Left lung (tissue), 14 donors: Measurements from ENCODE around the gene OR5M8. TPM values are rescaled to one million over a fixed set of nuclear protein-coding genes. Genes with fewer than 3 reads are reported as not detected.

Experiments used
- ATAC-seq: fragments of 200-7000 bp; cut with Tn5 transposase; one replicate; pipeline ENCODE4 v1.9.1; 2020; ENCODE audit warnings: moderate library complexity
- DNase-seq, 4 donors: peaks; one replicate each; pipeline ENCODE4 v3.0.0-alpha.2; 2013 to 2020
- H3K27ac ChIP-seq, 2 donors: fragments of 200-600 bp; sonication (generic) in 1 of 2; one replicate each; pipeline versions ENCODE4 v1.5.0 to v1.8.0; 2020 to 2021
- H3K27me3 ChIP-seq, 2 donors: fragments of 200-600 bp; sonication (generic) in 1 of 2; one replicate each; pipeline versions ENCODE4 v1.5.0 to v1.8.0; 2020 to 2021
- H3K36me3 ChIP-seq, 2 donors: fragments of 200-600 bp; sonication (generic) in 1 of 2; one replicate each; pipeline versions ENCODE4 v1.5.0 to v1.8.0; 2020 to 2021
- H3K4me1 ChIP-seq, 2 donors: fragments of 200-600 bp; one replicate each; pipeline ENCODE4 v1.8.0; 2021
- H3K4me3 ChIP-seq, 2 donors: fragments of 200-600 bp; sonication (generic) in 1 of 2; one replicate each; pipeline versions ENCODE4 v1.5.0 to v1.8.0; 2020 to 2021; ENCODE audit warnings: mild to moderate bottlenecking in 1 of 2
- H3K9me3 ChIP-seq, 2 donors: fragments of 200-600 bp; sonication (generic) in 1 of 2; one replicate each; pipeline versions ENCODE4 v1.5.0 to v1.8.0; 2020 to 2021
- intact Hi-C, 2 donors: fragments of 100-400 bp; cut with DNase I; formaldehyde crosslinking; loops; one replicate each; pipeline versions ENCODE4 v1.11.2 to v1.14.2; 2022
- long read RNA-seq, 12 donors: library from polyadenylated mRNA in 2 of 12; unstranded in 2 of 12; transcript quantifications; one replicate each; pipeline ENCODE4 v2.0.0 and lab custom pipeline, GENCODE V29; 2019 to 2026
- polyA plus RNA-seq, 6 donors: library from polyadenylated mRNA; unstranded; fragments of 120-200 nt; gene quantifications; one replicate each; pipeline ENCODE4 v1.2.1, GENCODE V29; 2013; ENCODE audit not compliant: insufficient read length in 6 of 6
- total RNA-seq, 2 donors: library from RNA; stranded (reverse); fragmentation: NEBNext Ultra II Directional; extraction: Animal tissue kit (Norgen Biotek cat#: 25700); gene quantifications; one replicate each; pipeline ENCODE4 v1.2.1, GENCODE V29; 2021
- TF ChIP-seq, protein P1 (sequence below), 2 donors: fragments of 200-600 bp; sonication (generic) in 1 of 2; IDR thresholded peaks; one replicate each; pipeline versions ENCODE4 v1.5.0 to v1.8.0; 2021; ENCODE audit warnings: antibody characterized with exemption in 2 of 2
- donor health status: DM: no; HTN: yes; CAD: no.
- donor health status: DM: no; HTN: no; CAD: no.

Gene OR5M8
- total RNA-seq (not detected), polyA plus RNA-seq (not detected)
- long read RNA-seq, donor 1, result 0 reads
- long read RNA-seq, donor 2, result 0 reads
- long read RNA-seq, donor 3, result 0 reads
- long read RNA-seq, donor 4, result 0 reads
- long read RNA-seq, donor 5, result 0 reads
- long read RNA-seq, donor 6, result 0 reads
- long read RNA-seq, donor 7, result 0 reads
- long read RNA-seq, donor 8, result 0 reads
- long read RNA-seq, donor 9, result 0 reads
- long read RNA-seq, donor 10, result 0 reads
- long read RNA-seq, donor 11, result 0 reads
- long read RNA-seq, donor 12, result 0 reads

DNA sequence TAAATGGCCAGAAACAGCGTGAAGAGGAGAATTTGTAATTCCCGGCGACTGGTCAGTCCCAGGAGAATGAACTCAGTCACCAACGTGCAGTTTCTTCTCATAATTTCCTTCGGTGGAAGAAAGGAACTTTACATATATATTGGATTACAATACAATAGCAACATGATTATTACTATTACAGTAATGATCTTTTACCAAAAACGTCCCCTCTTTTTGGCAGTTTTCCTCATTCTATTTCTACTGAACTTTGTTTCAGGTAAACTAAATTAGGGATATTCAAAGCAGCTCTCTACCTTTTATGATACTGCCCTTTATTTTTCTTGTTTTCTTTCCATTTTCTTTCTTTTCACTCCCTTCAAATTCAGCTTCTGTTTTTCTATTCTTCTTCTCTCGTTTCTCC lies at the start of gene OR5M8:
OR5M8 (minus strand) TSS at position 101 of the 400 bp plus-strand sequence; CDS start at position 101, 0 bp downstream.
- no peaks in the 10 kb centered on the region for H3K36me3 ChIP-seq
- H3K4me3 ChIP-seq, result no peak within 1 kb of the TSS
- no peaks in the 10 kb centered on the region for H3K27me3 ChIP-seq
- H3K9me3 ChIP-seq, result peaks cover 0 to 7% of the 10 kb centered on the region in 2 donors
- H3K27ac ChIP-seq, result no peak within 1 kb of the TSS
- intact Hi-C loops, result no loop called here
- DNase-seq, result no peak
- no peaks in the 10 kb centered on the region for H3K4me1 ChIP-seq
- ATAC-seq, result no peak
- TF ChIP-seq, protein P1, sequence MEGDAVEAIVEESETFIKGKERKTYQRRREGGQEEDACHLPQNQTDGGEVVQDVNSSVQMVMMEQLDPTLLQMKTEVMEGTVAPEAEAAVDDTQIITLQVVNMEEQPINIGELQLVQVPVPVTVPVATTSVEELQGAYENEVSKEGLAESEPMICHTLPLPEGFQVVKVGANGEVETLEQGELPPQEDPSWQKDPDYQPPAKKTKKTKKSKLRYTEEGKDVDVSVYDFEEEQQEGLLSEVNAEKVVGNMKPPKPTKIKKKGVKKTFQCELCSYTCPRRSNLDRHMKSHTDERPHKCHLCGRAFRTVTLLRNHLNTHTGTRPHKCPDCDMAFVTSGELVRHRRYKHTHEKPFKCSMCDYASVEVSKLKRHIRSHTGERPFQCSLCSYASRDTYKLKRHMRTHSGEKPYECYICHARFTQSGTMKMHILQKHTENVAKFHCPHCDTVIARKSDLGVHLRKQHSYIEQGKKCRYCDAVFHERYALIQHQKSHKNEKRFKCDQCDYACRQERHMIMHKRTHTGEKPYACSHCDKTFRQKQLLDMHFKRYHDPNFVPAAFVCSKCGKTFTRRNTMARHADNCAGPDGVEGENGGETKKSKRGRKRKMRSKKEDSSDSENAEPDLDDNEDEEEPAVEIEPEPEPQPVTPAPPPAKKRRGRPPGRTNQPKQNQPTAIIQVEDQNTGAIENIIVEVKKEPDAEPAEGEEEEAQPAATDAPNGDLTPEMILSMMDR (IDR thresholded peaks at IDR 0.05), result no peak

DNA sequence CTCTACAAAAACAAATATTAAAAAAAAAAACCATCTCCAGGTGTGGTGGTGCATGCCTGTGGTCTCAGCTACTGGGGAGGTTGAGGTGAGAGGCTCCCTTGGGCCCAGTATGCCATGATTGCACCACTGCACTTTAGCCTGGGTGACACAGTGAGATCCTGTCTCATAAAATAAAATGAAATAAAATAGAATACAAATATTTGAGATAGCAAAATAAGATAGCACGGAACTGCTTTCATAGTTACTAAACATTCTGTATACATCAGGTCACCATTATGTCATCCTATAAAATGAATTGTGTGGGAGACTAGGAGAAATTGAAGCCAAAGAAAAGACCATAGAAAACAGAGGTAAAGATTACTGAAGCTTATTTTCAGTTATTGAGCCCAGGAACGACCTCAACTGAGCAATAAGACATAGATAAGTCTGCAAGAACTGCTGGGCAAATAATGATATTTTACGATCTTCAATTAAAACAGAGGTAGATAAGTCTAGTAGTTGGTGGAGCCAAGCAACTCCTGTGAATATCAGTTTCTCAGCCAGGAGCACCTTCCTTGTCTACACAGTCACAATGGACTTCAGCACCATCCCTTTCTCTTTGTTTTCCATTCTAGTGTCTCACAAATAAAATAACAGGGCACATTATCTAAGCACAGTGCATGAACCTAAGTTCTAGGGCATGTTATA lies 42.0 kb upstream of the OR5M8 start:
- H3K36me3 ChIP-seq, result no peaks in the 10 kb centered on the region
- DNase-seq, result no peak
- H3K27ac ChIP-seq, result no peak overlapping the region
- H3K27me3 ChIP-seq, result no peaks in the 10 kb centered on the region
- H3K9me3 ChIP-seq, result no peaks in the 10 kb centered on the region
- intact Hi-C loops, result no loop called here
- H3K4me1 ChIP-seq, result no peaks in the 10 kb centered on the region
- ATAC-seq, result no peak
- no peak overlapping the region for H3K4me3 ChIP-seq
- TF ChIP-seq, protein P1 (IDR thresholded peaks at IDR 0.05), result no peak

DNA sequence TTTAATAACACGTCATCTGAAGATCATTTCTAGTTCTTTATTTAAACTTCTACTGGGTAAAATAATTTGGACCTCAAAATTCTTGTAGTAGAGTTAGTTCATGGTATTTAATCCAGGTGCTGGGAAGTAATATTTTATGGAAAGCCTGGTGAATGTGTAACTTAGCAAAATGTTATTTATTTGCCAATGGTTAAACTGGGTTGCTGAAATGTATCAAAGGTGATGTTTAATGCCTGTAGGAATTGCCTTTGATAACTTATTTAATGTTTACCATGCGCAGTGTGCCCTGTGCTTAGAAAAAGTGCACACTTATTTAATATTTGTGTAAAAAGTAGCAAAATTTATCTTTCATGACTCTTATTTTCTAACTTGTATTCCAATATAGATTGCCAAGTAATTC lies 40.7 kb upstream of the OR5M8 start:
- no peaks in the 10 kb centered on the region for H3K9me3 ChIP-seq
- DNase-seq, result no peak
- no peak overlapping the region for H3K27ac ChIP-seq
- TF ChIP-seq, protein P1 (IDR thresholded peaks at IDR 0.05), result no peak
- no peak for ATAC-seq
- H3K27me3 ChIP-seq, result no peaks in the 10 kb centered on the region
- no peaks in the 10 kb centered on the region for H3K4me1 ChIP-seq
- no peaks in the 10 kb centered on the region for H3K36me3 ChIP-seq
- no peak overlapping the region for H3K4me3 ChIP-seq
- intact Hi-C loops, result no loop called here

- Histone ChIP-seq H3K4me3 (no peak overlapping the region), H3K36me3 (no peaks in the 10 kb centered on the region), H3K27me3 (no peaks in the 10 kb centered on the region), H3K9me3 (no peaks in the 10 kb centered on the region), H3K4me1 (no peaks in the 10 kb centered on the region), H3K27ac (no peak overlapping the region)
- DNase-seq (no peak), ATAC-seq (no peak)
- intact Hi-C loops, result no loop called here
- TF ChIP-seq, protein P1 (IDR thresholded peaks at IDR 0.05), result no peak
These were observed 30.8 kb upstream of the OR5M8 start for GRCh38 chr11:56522008-56522407.

DNA sequence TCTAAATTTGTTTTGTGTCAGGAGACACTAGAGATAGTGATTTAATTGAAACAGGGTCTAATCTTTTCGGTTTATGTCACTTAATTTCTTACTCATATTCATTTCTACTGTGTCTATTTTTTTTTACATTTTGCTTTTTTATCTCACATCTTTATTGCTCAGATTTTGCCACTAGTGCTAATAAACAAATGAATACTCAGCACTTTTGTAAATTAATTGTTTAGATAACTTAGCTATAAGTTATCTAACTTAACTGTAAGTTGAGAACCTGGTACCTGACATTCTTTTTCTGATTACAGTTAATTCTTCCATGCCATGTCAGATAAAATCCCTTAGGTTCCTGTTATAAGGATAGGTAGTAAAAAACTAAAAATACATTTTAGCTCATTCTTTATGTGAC lies 22.1 kb upstream of the OR5M8 start:
- DNase-seq (no peak), ATAC-seq (no peak)
- Histone ChIP-seq H3K9me3 (no peaks in the 10 kb centered on the region), H3K4me3 (no peak overlapping the region), H3K27ac (no peak overlapping the region), H3K27me3 (no peaks in the 10 kb centered on the region), H3K36me3 (no peaks in the 10 kb centered on the region), H3K4me1 (no peaks in the 10 kb centered on the region)
- intact Hi-C loops, result no loop called here
- TF ChIP-seq, protein P1 (IDR thresholded peaks at IDR 0.05), result no peak
